RWPE2 (cell line): Measurements from ENCODE around the gene CCDC71.

Experiments
- ATAC-seq: fragments of 200-7000 bp; cut with Tn5 transposase; 3 replicates; pipeline ENCODE4 v1.9.1; 2021; ENCODE audit warnings: low read depth
- DNase-seq: peaks from one replicate; pipeline ENCODE4 v3.0.0-alpha.2; 2020; ENCODE audit warnings: low spot score
- H3K27ac ChIP-seq: fragments of 450-650 bp; 2 replicates; pipeline ENCODE4 v1.5.1; 2017; ENCODE audit warnings: mild to moderate bottlenecking; ENCODE audit not compliant: poor library complexity, severe bottlenecking
- H3K27me3 ChIP-seq: fragments of 250-450 bp; sonication (Bioruptor Pico); 2 replicates; pipeline ENCODE4 v1.5.1; 2021; ENCODE audit warnings: mild to moderate bottlenecking, moderate library complexity; ENCODE audit not compliant: insufficient read depth, poor library complexity, severe bottlenecking
- H3K36me3 ChIP-seq: fragments of 250-450 bp; sonication (Bioruptor Pico); 2 replicates; pipeline ENCODE4 v1.5.1; 2020; ENCODE audit warnings: low read depth, mild to moderate bottlenecking, moderate library complexity
- H3K4me1 ChIP-seq: fragments of 250-450 bp; sonication (Bioruptor Pico); 2 replicates; pipeline ENCODE4 v1.5.1; 2021; ENCODE audit warnings: mild to moderate bottlenecking, moderate library complexity; ENCODE audit not compliant: insufficient read depth, poor library complexity, severe bottlenecking
- H3K4me3 ChIP-seq: fragments of 250-450 bp; sonication (Bioruptor Pico); 2 replicates; pipeline ENCODE4 v1.5.1; 2021; ENCODE audit warnings: mild to moderate bottlenecking, moderate library complexity; ENCODE audit not compliant: severe bottlenecking
- H3K9me3 ChIP-seq: fragments of 250-450 bp; sonication (Bioruptor Pico); 2 replicates; pipeline ENCODE4 v1.5.1; 2021; ENCODE audit warnings: mild to moderate bottlenecking, moderate library complexity; ENCODE audit not compliant: severe bottlenecking
- CTCF ChIP-seq: fragments of 450-650 bp; IDR thresholded peaks from one replicate; pipeline ENCODE4 v1.5.1; 2017; ENCODE audit warnings: mild to moderate bottlenecking, moderate library complexity; ENCODE audit not compliant: poor library complexity, severe bottlenecking

The CCDC71 gene

GRCh38 chr3:49171775-49172500 is 5.8 kb upstream of the CCDC71 start:
- peak overlapping the region; percentile 35 for H3K27ac ChIP-seq
- H3K36me3 ChIP-seq = no peaks in the 10 kb centered on the region
- H3K4me3 ChIP-seq = peak overlapping the region; percentile 53
- DNase-seq (no peak), ATAC-seq (no peak)
- H3K9me3 ChIP-seq = no peaks in the 10 kb centered on the region
- no peak for TF ChIP-seq CTCF
- no peaks in the 10 kb centered on the region for H3K4me1 ChIP-seq
- no peaks in the 10 kb centered on the region for H3K27me3 ChIP-seq

DNA sequence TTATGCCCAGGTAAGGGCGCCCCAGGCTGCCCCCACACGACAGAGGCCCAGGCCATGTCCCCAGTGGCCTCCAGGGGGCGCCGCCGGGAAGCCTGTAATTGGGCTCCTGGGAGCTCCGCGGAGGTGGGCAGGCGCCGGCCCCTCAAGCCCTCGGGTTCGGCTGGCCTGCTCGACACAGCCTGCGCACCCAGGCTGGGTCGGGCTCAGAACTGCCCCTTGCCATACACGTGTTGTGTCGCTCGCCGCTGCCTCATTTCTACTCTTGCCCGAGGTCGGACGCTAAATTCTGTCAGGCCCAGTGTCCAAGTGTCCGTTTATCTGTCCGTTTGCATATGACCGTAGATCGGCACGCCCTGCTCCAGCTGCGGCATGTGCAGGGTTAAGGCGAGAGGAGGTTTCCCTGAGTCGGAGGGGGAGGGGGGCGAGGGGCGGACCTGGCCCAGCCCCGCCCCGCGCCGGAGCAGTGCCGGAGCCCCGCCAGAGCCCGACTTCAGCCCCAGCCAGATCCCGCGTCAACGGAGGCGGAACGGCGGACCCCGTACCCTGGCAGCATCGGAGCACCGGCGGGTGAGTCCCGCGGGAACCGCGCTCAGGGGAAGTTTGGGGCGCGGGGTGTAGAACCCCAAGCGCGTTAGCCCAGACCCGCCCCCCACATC is 5.1 kb upstream of the CCDC71 start, which contains the start of gene KLHDC8B:
Gene KLHDC8B, plus strand, starts transcription at position 480 of the 656 bp plus-strand sequence. CDS start 1,172 bp downstream, outside the sequence.
- peak; percentile 84 for DNase-seq
- H3K9me3 ChIP-seq = no peaks in the 10 kb centered on the region
- peaks cover 4% of the 10 kb centered on the region for H3K4me1 ChIP-seq
- TF ChIP-seq CTCF = peak; percentile 97
- no peaks in the 10 kb centered on the region for H3K36me3 ChIP-seq
- peak within 1 kb of the TSS; percentile 35 for H3K27ac ChIP-seq
- peak; percentile 82 for ATAC-seq
- peak within 1 kb of the TSS; percentile 53 for H3K4me3 ChIP-seq
- no peaks in the 10 kb centered on the region for H3K27me3 ChIP-seq

DNA sequence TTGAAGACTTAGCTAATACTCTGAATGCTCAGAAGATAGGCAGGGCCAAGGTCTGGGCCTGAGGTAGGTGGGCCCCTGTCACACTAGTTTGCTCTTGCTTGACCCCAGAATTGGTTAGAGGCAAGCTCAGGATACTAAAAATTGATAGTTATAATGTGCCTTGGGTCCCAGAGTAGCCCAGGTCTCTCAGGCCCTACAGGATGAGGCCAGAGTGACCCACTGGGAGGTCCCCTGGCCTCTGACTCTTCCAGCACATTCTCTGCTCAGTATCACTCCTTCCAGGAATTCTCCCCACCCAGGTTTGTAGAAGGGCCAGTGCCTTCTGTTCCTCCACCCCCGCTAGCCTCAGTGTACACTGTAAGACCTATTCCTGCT is 4.6 kb upstream of the CCDC71 start:
- peaks cover 4% of the 10 kb centered on the region for H3K4me1 ChIP-seq
- H3K27ac ChIP-seq = peak overlapping the region; percentile 35
- H3K9me3 ChIP-seq = no peaks in the 10 kb centered on the region

GRCh38 chr3:49166752-49167556 is 823 bp upstream of the CCDC71 start:
- peaks cover 20% of the 10 kb centered on the region for H3K36me3 ChIP-seq
- peak overlapping the region; percentile 63 for H3K4me3 ChIP-seq
- no peak for ATAC-seq
- no peak for DNase-seq
- no peak for TF ChIP-seq CTCF
- H3K27ac ChIP-seq = peak overlapping the region; percentile 61
- H3K9me3 ChIP-seq = no peaks in the 10 kb centered on the region
- no peaks in the 10 kb centered on the region for H3K27me3 ChIP-seq
- H3K4me1 ChIP-seq = peaks cover 7% of the 10 kb centered on the region

More for the DNA sequence above, 4.6 kb upstream of the CCDC71 start:
- ATAC-seq = no peak
- DNase-seq = no peak
- no peak for TF ChIP-seq CTCF
- Histone ChIP-seq H3K27me3 (no peaks in the 10 kb centered on the region), H3K4me3 (peak overlapping the region; percentile 53), H3K36me3 (no peaks in the 10 kb centered on the region)
